GM19240 (cell line): ENCODE data around the gene MEX3D.
"Not testable (repeated sequence)": the region's sequence is repeated elsewhere in the genome, so short reads cannot be mapped to it uniquely, and the experiment has no call there.

ENCODE experiments used
- DNase-seq: peaks from one replicate; pipeline ENCODE4 v3.0.0; 2011; ENCODE audit warnings: low spot score; ENCODE audit not compliant: insufficient read length

The MEX3D gene

DNA sequence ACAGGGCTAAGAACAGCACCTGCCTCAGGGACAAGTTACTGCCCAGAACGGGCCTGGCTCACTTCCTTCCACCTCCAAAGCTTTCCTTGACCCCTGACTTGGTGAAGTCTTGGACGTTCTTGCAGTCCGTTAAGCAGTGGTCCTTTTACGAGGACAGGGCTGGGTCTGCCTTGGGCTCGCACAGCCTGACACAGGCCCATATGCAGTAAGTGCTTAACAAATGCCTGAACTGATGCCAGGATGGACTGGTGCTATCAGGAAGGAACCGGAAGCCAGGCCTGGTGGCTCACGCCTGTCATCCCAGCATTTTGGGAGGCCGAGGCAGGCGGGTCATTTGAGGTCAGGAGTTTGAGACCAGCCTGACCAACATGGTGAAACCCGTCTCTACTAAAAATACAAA is 46.1 kb downstream of the MEX3D start:
- DNase-seq, result no peak

DNA sequence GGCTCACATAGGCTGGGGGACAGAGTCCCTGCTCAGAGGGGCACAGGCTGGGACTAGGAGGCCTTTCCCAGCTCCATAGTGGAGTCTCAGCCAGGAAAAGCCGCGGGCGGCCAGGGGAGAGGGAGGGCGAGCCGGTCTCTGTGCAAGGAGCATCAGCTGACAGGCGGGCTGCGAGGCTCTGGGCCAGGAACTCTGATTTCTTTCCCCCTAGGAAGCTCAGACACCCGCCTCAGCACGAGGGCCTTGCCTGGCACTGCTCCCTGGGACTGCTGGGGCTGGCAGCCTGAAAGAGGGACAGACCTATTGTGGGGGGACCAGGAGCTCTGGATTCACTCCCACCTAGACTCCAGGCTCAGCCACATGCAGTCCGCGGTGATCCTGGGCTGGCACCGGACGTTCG is 46.5 kb downstream of the MEX3D start:
- DNase-seq, result no peak

DNA sequence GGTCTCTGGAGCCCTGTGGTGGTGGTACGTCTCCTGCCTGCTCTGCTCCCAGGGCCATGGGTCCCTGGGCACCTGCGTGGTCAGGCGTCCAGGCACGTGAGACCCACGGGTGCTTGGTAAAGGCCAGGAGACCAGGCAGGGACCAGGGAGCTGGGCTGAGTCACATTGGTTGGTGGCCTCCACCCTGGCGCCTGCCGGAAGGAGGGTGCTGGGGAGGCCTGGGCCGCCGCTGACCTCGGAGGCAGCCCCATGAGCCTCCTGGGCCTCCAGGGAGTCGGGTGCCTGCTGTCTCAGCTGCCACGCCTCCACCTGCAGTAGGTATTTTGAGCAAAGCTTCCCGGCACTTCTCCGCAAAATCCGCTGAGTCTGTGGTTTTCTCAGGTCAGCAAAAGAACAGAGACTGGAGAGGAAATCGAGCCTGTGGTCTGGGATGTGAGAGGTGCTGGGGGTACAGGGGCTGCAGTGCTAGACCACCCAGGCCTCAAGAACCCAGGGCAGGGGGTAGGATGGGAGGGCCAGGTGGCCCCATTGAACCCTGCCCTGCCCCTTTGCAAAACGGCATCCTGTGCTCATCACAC is 47.8 kb downstream of the MEX3D start:
- DNase-seq, result no peak

DNA sequence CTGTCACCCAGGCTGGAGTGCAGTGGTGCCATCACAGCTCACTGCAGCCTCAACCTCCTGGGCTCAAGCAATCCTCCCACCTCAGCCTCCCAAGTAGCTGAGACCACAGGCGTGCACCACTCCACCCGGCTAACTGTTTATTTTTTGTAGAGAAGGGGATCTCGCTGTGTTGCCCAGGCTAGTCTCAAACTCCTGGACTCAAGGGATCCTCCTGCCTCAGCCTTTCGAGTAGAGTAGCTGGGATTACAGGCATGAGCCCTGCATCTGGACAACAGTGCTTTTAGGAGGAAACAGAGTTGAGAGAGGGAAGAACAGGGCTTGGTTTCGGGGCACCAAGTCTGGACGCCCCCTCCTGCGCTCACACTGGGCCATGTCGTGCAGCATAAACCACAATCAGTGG is 48.3 kb downstream of the MEX3D start:
- not testable (repeated sequence) for DNase-seq

DNA sequence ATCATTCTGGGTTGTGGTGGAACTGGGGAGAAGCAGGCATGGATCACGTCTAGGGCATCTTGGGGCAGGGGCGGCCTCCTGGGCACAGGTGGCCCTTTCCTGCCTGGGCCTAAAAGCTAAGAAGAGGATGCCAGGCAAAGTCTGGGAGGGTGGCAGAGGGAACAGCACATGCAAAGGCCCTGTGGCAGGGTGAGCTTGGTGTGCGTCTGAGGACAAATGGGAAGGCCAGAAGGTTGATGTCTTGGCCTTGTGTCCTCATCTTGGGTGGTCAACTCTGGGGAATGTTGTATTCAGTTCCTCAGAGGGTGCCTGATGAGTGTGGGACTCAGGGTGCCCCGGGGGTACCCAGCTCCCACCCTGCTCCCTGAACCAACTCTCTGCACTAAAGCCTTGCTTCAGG is 49.7 kb downstream of the MEX3D start:
- no peak for DNase-seq

DNA sequence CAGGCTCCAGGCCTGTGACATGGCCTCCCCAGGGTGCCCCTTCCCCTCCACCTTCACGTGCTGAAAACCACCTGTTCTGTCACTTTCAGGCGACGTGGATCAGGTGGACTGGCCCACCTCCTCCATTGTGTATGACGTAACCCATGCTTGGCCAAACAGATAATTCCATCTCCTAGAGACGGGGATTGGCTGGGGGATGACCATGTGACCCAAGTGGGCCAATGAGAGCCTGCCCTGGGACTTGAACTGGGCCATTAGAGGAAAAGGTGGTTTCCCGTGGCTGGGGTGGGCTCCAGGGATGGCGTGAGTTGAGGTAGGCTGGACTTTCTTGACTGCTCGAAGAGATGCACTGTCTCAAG is 51.8 kb downstream of the MEX3D start:
- DNase-seq, result no peak

DNA sequence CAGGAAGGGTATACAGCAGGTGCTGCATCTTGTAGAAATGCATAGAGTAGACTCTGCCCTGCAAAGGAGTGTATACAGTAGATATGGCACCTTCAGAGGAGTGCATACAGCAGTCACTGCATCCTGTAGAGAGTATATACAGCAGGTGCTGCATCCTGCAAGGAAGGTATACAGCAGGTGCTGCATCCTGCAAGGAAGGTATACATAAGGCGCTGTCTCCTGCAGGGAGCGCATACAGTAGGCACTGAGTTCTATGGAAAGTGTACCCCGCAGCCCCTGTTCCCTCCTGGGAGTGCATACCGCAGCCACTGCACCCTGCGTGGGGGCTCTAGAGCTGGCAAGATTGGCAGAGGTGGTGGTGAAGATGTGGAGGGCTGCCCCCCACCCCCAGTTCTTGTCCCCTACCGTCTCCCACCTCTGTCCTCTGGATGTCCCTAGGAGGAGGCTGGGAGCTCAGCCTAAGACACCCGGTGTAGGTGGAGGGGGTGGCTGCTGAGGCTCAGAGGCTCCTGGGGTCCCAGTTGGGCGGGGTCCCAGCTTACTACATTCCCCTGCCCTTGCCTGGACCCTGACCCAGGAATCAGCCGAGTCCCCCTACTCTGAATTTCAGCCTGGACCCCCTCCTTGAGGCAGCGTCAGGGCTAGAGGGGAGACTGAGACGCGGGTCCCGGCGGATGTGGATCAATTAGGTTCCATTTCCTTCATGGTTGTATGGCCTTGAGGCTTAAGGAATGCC is 53.0 kb downstream of the MEX3D start:
- DNase-seq, result no peak

DNA sequence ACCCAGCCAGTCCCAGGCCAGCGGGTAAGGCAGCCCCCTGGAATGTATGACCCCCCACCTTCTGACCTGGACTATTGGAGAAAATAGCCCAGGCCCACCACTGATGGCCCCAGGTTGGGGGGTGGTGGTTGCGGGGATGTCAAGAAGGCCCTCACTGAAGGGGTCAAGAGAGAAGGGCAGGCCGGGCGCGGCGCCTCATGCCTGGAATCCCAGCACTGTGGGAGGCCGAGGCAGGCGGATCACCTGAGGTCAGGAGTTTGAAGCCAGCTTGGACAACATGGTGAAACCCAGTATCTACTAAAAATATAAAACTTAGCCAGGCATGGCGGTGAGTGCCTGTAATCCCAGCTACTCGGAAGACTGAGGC is 53.8 kb downstream of the MEX3D start:
- no peak for DNase-seq

DNA sequence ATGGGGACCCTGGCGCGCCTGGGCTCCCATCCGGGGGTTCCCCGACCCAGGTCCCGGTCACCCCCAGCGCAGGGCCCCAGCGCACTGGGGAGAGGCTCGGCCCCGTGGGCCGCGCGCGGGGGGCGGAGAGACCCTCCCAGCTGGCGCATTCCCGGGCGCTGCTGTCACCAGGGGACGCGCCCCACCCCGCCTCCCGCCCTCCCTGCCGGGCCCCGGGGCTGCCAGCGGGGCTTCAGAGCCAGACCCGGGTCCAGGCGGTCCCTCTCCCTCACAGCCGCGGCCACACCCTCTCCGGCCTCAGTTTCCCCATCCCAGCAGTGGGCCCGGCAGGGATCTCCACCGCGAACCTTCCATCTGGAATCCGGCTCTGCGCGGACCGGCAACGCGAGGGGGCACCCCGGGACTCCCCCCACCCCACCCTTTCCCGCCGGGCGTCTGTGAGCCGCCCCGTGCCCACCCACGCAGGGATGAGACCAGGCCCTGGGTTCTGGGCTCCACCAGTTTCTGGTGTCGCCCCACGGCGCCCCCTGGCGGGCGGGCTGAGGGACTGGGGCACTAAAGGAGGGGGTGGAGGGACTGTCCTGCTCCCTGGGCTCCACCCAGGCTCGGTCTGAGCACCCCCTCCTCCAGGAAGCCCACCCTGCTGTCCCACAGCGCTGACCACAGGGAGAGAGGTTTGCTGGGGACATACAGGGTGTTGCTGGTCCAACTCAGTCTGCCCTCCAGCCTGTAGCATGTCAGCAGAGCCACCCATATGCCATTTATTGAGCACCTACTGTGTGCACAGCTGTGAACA is 54.4 kb downstream of the MEX3D start:
- DNase-seq, result peak; percentile 41

DNA sequence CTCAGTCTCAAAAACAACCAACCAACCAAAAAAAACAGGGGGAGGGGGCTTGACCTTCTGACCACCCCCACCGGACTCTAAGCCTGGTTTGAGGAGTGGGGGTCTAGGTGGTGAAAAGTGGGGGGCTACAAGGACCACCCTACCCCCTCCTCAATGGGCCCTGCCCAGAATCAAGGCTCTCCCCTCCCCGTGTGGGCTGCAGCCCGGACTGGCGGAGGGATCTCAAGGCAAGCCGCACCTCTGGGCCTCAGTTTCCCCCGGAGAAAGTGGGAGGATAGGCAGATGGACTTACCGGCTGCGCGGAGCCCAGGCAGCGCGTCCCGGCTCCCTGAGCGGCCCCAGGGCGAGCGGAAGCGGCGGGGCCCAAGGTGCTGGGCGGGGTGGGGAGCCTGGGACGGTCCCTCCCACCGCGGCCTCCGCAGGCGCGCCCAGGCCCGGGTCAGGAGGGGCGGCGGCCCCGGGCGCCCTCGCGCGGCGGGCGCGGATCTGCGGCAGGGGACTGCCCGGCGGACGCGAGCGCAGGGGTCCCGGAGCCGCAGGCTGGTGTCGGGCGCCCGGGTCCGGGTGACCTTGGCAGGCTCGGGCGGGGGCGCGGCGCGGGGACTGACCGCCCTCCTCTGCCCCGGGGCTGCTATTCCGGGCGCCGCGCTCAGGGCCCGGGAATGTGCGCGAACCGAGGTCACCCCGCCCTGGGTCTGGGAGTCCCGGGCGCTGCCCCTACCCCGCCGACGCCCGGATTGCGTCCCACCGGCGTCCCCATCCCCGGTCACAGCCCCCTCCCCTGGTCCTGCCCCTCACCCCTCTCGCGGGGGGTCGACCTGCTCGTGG is 55.2 kb downstream of the MEX3D start, which contains the start of gene ADAMTSL5:
ADAMTSL5 (minus strand) TSS at position 349 of the 828 bp plus-strand sequence. CDS start 2,076 bp downstream, outside the sequence.
- DNase-seq, result peak; percentile 64

DNA sequence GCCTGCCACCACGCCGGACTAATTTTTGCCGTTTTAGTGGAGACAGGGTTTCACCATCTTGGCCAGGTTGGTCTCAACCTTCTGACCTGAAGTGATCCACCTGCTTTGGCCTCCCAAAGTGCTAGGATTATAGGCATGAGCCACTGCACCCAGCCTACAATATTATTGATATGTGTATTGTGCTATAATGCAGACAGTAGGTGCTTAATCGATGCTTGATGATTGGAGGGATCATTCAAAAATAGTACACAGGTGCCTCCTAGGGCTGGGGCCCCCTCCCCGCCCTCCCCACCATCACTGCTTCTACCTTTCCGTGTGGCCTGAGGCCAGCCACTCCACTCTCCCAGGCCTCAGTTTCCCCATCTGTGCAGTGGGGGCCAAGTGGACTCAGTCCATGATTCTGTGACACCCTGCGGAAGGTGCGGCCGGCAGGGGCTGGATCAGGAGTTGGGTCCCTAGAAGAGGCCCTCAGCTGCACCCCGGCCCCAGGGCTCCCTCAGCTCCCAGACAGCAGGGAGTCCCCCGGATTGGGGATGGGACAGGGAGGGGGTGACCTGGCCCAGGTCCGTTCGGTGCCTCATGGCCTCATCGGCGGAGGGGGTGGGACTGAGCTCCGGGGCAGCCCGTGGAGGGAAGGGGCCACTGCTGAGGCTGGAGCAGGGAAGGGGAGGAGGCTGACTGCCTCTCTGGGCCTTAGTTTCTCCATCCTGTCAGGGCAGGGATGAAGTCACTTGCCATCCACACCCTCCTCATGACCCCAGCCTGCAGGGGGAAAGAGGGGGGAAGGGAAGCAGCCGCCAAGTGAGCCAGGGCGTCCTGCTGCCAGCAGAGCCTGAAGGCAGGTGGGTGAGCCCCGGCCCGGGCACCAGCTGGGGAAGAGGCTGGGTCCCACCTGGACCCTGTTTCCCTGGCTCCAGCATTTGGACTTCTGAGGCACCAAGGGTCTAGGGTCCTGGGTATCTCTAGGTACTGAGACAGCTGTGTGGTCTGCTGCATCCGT is 56.5 kb downstream of the MEX3D start:
- DNase-seq, result no peak

DNA sequence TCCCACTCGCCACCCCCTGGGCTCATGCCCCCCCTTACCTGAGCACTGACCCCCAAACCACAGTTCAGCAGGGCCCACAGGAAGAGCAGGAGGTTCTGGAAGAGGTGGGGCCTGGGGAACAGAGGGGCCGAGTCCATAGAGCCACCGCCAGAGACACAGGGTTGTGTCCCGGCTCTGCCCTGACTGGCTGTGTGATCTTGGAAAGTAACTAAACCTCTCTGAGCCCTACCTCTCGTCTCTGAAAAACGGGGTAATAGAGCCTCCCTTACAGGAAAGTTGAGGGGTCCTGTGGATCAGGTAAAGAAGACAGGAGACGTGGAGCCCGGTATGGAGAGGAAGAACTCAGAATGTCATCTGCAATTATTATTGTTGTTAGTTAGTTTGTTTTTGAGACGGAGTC is 57.3 kb downstream of the MEX3D start:
- no peak for DNase-seq

DNA sequence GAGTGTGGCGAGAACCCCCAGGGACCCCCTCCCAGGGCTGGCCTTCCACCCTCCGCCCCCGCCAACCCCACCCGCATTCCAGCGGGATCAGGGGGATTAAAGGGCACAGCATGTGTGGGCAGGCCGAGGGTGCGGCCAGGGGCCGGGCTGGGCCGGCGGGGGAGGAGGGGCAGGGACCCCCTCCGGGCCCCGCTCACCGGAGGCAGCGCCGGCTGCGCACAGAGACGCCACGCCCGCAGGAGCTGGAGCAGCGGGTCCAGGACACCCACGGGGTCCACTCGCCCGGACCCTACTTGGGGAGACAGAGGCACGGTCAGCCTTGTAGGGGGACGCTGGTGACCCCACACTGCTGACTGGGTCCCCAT is 57.7 kb downstream of the MEX3D start:
- no peak for DNase-seq

DNA sequence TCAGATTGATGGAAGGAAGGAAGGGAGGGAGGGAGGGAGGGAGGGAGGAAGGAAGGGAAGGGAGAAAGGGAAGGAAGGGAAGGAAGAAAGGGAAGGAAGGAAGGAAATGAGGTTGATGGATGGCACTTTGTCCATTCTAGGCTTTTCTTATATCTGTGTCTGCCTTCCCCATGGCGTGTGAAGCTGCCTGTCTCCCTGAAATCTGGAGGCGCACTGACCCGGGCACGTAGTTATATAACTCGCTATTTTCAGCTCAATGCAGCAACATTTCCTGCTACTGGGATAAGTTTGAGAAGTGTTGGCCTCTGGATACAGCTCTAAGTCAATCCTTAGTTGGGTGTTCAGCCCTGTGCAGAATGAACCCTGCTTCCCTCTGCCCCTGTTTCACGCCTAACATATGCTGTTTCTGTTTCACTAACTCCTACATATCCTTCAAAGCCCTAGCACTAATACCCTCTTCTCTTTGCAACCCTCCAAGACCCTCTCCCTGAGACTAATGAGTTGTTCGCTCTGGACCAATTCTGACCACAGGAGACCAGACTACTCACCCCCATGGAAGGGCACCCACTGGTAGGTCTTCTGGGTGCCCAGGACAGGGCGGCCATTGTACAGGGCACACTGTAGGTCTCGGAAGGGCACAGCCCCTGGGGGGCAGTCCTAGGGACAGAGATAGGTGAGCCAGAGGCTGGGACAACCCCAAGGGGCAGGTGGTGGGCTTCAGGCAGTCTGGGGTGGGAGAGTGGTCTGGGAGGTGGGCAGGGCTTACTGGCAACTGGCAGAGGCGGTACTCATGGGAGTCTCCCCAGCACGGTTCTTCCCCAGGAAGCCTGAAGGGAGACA is 58.3 kb downstream of the MEX3D start:
- DNase-seq, result no peak

DNA sequence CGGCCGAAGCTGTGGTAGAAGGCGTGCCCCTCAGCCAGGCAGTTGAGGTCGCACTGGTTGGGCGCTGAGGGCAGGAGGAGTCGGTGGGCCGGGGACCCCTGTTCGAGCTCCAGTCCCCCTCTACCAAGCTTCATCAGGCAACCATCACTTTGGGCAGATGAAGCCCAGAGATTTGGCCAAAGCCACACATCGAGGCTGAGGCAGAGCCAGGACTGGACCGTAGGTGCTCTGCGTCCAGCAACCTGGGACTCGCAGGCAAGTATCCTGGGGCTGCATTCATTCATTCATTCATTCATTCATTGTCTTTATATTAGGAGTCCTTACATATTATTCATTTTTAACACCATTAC is 59.6 kb downstream of the MEX3D start:
- no peak for DNase-seq

DNA sequence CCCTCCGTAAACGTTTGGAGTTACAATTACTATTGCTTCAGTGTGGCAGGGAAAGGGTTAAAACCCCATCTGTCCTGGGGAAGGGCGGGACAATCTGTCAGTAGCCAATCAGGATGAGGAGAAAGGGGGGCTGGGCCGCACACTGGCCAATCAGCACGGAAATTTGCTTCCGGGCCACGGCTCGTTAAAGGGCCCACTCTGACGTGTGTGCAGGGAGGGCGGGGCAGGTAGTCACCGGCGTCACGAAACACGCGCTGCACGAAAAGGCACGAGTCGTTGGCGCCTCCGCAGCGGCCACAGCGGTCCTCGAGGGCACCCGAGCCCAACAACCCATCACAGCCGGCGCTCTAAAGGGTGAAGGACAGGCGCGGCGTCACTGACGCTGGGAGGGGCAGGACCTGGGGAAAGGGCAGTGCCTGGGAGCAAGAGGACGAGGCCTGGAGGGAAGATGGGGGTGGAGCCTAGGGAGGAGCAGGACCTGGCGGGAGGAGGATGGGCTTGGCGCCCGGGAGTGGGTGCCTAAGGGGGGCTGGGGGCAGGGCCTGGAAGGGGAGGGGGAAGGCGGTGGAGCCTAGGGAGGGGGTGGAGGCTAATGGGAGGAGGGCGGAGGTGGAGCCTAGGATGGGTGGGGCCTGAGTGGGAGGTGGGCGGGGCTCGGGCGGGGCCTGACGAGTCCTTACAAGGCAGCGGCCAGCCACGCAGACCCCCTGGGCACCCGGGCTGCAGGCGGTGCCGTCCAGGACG is 60.2 kb downstream of the MEX3D start:
- DNase-seq, result peak; percentile 91

DNA sequence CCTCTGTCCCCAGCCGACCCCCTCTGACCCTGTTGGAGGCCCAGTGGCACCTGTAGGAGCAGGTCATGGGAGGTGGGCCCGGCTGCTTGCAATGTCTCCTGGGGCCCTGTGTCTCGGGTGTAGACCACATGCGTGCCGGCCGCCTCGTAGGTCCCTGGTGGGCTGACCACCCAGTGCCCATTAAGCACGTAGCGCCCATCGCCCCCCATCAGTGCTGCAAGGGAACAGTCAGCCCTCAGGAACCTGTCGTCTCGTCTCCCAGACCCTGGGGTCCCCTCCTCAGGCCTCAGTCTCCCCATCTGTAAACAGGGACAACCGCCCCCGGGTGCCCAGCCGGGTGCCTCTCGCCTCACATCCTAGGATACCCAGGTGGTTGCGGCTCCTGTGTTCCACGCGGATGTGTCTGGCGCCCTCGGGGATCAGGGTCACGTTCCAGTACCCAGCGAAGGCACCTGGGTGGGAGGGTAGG is 60.9 kb downstream of the MEX3D start:
- DNase-seq, result no peak

DNA sequence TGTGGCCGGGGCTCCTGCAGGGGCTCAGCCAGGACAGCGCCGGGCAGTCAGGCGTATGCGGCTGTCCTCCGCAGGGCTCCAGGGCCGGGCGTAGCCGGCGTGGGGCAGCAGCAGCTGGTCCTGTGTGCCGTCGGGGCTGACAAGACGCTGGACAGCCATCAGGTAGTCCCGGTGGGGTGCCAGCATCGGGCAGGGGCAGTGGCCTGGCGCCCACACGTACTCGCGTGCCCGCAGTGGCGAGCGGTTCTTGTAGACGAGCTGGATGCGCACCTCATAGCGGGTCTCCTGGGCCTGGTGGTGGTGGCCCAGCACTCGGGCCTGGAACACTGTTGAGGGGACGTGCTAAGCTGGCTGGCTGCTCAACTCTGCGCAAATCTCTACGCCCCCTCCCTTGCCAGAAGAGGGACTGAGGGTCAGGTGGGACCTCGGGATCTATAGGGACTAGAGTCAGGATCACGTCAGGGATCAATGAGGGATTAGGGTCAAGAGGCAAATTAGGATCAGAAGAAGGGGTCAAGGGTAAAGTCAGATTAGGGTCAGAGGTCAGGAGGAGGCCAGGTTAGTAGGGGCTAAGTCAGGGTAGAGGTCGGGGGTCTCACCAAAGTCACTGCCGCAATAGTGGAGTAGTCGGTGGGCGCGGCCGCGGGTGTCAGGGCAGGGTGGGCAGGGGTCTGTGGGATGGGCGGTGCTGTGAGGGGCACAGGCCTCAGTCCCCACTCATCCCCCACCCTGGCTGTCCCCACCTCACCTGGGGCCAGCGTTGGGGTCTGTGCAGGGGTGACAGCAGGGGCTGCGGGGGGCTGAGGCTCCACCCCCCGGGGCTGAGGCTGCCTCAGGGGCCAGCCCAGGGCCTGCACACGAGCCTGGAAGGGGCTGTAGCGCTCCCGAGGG is 61.9 kb downstream of the MEX3D start:
- DNase-seq, result no peak
